Skin of body (tissue), 2 donors: ENCODE results near the gene SETD5. TPM values are rescaled to one million over a fixed set of nuclear protein-coding genes. Genes with fewer than 3 reads are reported as not detected.

ENCODE experiments used
- DNase-seq: peaks from one replicate; lab custom pipeline; 2025; lab: John Stamatoyannopoulos, UW
- total RNA-seq: library from RNA; depleted of rRNA; stranded (reverse); fragments of >200 nt; gene quantifications from one replicate; pipeline ENCODE4 v1.2.3, GENCODE V29; 2014

Gene SETD5
- total RNA-seq, 1 donor from 2014 or later: 113 TPM

- DNase-seq: no peak
Measured at GRCh38 chr3:9388562-9389272, 8.7 kb upstream of the SETD5 start.

- no peak for DNase-seq
Measured at GRCh38 chr3:9390265-9390888, 7.0 kb upstream of the SETD5 start.

DNA sequence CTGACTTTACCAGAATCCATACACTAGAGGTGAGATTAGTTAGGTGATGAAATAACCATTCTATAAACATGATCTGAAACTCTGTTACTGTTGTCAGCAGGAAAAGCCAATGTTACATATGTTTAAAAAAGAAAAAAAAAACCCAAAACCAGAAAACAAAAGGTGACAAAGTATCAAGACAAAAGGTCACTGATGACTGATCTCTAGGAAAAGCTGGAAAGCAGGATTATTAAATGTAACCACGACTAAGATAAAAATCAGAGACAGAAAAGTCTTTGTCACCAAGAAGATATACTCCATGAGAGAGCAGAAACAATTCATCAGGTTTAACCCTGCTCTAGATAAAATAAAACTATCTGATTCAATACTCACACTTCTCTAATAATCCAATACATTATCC lies 5.4 kb upstream of the SETD5 start:
- DNase-seq: no peak

- DNase-seq: peak; percentile 52
Measured at GRCh38 chr3:9395570-9396300, 1.7 kb upstream of the SETD5 start.

DNA sequence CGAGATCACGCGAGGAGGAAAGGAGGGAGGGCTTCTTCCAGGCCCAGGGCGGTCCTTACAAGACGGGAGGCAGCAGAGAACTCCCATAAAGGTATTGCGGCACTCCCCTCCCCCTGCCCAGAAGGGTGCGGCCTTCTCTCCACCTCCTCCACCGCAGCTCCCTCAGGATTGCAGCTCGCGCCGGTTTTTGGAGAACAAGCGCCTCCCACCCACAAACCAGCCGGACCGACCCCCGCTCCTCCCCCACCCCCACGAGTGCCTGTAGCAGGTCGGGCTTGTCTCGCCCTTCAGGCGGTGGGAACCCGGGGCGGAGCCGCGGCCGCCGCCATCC lies 1.1 kb upstream of the SETD5 start:
- DNase-seq: peak; percentile 94

- peak; percentile 100 for DNase-seq
Measured at GRCh38 chr3:9396632-9397331, 633 bp upstream of the SETD5 start.

GRCh38 chr3:9397906-9398699 lies 688 bp downstream of the SETD5 start:
- DNase-seq: peak; percentile 71

DNA sequence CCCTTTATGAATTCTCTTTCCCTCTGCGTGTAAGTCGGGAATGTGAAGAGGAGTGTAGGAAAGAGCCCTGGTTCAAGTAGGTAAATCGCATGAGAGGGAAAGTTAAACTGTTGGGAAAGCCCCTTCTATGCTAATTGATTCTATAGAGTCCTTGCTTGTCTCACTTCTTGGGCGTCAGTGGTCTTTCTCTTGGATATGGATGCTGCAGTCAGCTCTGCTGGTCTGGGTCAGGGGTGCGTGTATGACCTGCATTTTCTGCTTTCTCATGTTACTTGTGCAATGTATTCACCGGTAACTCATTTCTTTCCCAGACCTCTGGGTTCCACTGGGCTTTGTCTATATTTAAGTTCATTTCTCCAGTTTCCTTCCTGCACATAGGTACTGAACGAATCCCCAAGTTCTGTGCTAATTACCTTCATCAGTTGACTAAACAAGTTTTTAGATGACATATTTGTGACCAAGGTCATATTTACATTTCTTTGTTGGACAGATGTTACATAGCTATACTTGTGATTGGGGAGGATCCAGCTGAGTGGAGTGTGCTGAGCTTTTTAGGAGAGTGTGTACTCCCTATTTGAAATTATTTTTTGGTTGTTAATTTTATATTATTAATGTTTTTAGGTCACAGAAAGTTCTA lies 1.4 kb downstream of the SETD5 start:
- peak; percentile 71 for DNase-seq

GRCh38 chr3:9399337-9399703 lies 1.9 kb downstream of the SETD5 start:
- DNase-seq: no peak

DNA sequence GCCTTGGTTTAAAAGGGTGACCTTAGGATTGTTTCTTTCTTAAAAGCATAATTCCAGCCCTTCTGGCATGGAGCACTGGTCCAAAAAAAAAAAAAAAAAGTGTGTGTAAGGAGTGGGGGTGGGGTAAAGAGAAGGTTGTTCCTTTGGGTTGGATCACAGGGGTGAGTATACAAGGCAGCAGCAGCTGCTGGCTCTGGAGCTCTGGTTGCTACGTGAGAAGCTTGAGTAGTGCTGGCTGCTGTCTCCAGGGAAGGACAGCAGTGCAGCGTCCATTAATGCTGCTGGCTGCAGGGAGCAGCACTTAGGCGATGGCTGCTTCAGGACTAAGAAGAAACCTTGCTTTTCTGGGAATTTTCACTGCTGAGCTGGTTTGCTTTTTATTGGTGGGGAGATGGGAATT lies 2.3 kb downstream of the SETD5 start:
- DNase-seq: peak; percentile 88

GRCh38 chr3:9400616-9401015 lies 3.2 kb downstream of the SETD5 start:
- no peak for DNase-seq

DNA sequence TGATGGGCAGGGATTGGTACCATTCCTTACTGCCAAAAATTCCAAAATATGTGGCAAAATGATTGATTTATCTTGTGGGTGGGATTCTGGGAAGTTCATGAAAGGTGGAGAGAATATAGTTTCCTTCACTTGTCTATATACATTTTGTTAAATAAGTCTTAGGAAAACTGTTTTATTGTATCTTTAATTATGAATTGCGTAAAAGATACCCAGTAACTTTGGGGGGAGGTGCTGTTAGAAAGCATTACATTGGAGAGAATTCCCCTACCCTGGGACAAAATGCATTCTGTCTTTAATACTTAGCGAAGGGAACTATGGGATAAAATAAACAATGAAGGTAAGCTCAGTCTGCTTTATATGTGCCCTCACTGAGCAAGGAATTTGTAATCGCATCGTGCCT lies 4.6 kb downstream of the SETD5 start:
- no peak for DNase-seq

DNA sequence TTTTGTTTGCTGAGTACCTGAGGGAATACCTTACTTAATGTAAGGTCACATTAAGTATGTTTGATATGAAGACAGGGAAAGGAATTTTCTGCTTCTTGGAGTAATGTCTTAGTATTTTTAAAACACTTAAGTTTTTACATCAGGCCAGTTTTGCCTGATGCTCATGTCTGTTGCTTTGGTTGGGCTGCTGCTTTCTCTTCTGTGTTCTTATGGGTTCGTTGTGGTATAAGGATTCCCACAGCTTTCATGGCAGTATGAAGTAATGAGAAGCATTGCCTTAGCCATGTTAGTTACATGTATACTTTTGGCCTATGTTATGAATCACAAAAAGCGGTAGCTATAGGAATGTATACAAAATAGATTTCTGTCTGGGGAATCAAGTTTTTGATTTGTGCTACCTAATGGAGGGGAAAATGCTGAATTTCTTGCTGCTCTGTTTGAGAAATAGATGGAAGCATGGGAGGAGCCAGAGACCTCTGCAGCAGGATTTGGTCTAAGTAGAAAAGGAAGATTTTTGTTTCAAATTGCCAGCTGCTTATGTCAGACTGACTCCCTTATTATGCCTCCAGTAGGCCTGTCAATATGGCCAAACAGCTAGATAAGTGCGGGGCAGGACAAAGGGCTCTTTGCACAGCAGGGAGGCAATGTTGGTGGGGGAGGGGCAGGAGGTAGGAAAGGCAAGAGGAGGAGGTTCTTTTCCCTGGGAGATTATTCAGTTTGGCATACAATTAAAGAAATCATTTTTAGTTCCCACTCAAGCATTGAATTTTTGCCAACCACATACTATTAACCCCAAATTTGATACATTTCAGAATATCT lies 5.2 kb downstream of the SETD5 start:
- DNase-seq: peak; percentile 23

DNA sequence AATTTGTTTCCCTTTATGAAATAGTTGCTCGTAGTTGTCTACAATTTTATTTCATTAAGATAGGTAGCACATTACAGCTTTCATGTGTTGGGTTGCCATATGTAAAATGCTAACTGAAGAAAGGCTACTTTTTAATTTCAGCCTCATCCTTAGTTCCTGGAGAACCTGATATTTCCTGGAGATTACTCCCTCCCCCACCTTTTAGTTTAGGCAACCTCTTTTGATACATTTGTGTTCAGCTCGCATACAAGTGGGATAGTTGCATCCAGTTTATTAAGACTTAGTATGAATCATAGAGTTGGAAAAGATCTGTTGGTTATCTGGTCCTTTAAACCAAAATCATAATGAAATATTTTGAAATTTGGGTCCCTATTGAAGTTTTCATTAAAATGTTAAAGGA lies 6.0 kb downstream of the SETD5 start:
- no peak for DNase-seq

DNA sequence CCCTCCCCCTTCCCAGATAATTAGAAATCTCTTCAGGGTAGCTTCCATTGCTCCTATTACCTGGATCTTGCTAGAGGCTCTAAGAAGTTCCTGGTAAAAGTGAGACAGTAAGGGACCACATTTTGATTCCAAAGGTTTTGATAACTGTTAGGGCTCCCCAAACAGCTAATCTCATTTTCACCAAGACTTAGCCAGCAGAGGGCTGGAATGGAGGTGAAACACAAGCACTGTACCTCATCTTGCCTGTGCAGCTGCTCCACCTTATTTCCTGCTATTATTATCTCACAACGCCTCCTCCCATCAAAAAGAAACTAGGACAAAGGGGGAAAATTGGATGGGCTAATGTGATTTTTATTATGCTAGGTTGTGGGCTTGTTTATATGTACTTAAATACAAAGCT lies 7.3 kb downstream of the SETD5 start:
- no peak for DNase-seq

DNA sequence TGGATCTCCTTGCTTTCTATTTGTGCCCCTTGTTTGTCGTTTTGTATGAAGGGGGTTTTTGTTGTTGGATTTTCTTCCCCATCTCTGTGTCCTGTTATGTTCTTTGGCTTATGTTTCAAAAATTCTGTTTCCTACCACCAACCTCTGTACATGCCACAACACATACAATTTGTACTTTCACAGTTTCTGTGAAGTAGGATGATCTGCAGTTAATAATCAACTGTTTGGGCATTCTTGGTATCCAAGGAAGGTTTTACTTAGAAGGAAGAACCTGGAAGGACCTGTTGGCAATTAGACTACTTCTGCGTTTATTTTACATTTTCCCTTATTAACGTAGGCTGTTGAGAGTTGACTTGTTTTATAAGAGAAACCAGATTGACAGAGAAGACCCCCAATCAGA lies 8.3 kb downstream of the SETD5 start:
- no peak for DNase-seq

DNA sequence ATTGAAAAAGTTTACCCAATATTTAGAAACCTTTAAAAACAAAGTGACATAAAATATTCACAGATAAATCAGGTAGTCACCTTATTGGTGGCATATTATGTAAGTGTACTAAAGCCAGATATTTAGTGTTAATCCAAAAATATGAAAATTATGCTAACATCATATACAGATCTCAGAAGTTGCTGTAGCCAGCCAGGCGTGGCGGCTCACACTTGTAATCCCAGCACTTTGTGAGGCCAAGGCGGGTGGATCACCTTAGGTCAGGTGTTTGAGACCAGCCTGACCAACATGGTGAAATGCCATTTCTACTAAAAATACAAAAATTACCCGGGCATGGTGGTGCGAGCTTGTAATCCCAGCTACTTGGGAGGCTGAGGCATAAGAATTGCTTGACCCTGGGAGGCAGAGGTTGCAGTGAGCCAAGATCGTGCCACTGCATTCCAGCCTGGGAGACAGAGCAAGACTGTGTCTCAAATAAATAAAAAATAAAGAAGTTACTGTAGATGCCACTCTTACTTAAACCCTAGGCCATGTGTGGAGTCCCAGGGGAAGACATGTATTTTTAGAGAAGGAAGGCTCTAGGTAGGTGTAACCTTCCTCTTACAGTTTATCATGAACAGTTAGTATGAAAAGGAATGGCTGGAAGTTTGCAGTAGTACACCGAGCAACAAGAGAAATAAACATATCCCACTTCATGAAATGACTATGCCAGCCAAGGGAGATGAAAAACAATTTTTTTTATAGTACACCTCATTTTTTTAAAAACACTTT lies 9.6 kb downstream of the SETD5 start:
- DNase-seq: no peak

- DNase-seq: no peak
Measured at GRCh38 chr3:9408061-9408460, 10.6 kb downstream of the SETD5 start.

- DNase-seq: no peak
Measured at GRCh38 chr3:9408546-9408945, 11.1 kb downstream of the SETD5 start.
